K562 (cell line): ENCODE data around the gene GPATCH11. TPM values are rescaled to one million over a fixed set of nuclear protein-coding genes. Genes with fewer than 3 reads are reported as not detected.

Experiments used
- AFF4 ChIP-seq: sonication (generic); formaldehyde crosslinking; IDR thresholded peaks from 2 replicates; pipeline ENCODE4 v1.8.0; 2023; ENCODE audit warnings: mild to moderate bottlenecking, missing genetic modification reagents
- CHD4 ChIP-seq: fragments of 200-600 bp; sonication (generic); IDR thresholded peaks from 3 replicates; pipeline ENCODE4 v1.6.1; 2012; ENCODE audit warnings: low read depth, mild to moderate bottlenecking, mixed read lengths, low read length, inconsistent platforms; ENCODE audit not compliant: insufficient read depth, insufficient replicate concordance, poor library complexity, severe bottlenecking
- ESRRA ChIP-seq: fragments of 450-650 bp; IDR thresholded peaks from 2 replicates; pipeline ENCODE4 v1.6.1; 2014; ENCODE audit warnings: low read depth, mild to moderate bottlenecking, moderate library complexity, borderline replicate concordance
- HMG20B ChIP-seq: fragments of 250-450 bp; sonication (Bioruptor Pico); IDR thresholded peaks from 2 replicates; pipeline ENCODE4 v1.5.0; 2021; ENCODE audit warnings: mild to moderate bottlenecking
- MBD1 ChIP-seq: fragments of 250-450 bp; sonication (Bioruptor Pico); IDR thresholded peaks from 2 replicates; pipeline ENCODE4 v1.8.0; 2022; ENCODE audit warnings: inconsistent platforms
- PHB2 ChIP-seq: fragments of 450-650 bp; IDR thresholded peaks from 2 replicates; pipeline ENCODE4 v1.6.1; 2017; ENCODE audit warnings: low read depth
- POLR3G ChIP-seq: IDR thresholded peaks from 2 replicates; pipeline ENCODE4 v1.6.1; 2011; ENCODE audit not compliant: insufficient read length, insufficient replicate concordance; ENCODE audit errors: extremely low read depth
- PRMT5 ChIP-seq: sonication (generic); formaldehyde crosslinking; IDR thresholded peaks from 2 replicates; pipeline ENCODE4 v1.5.0; 2020; ENCODE audit warnings: missing genetic modification reagents
- TAF1 ChIP-seq: IDR thresholded peaks from 2 replicates; pipeline ENCODE4 v1.6.1; 2011; ENCODE audit warnings: mild to moderate bottlenecking, low read length, moderate library complexity; ENCODE audit not compliant: insufficient read depth, control insufficient read depth, severe bottlenecking; ENCODE audit errors: extremely low read depth
- TBP ChIP-seq: optimal IDR thresholded peaks from 2 replicates; pipeline ENCODE3; 2011; ENCODE audit warnings: low read depth, low read length, improper control_type of control experiment
- ZFP30 ChIP-seq: fragments of 250-450 bp; sonication (Bioruptor Pico); IDR thresholded peaks from 2 replicates; pipeline ENCODE4 v1.8.0; 2022; ENCODE audit warnings: moderate library complexity, mild to moderate bottlenecking, inconsistent platforms, borderline replicate concordance
- ZMIZ1 ChIP-seq, 2 experiments: fragments of 150-350 bp in 1 of 2; IDR thresholded peaks; 2 replicates each; pipeline ENCODE4 v1.6.1; 2012 to 2016; ENCODE audit warnings: low read depth in 2 of 2, low read length in 2 of 2, mild to moderate bottlenecking in 1 of 2, moderate library complexity in 1 of 2
- ZNF239 ChIP-seq: fragments of 250-450 bp; sonication (Bioruptor Pico); IDR thresholded peaks from 2 replicates; pipeline ENCODE4 v1.4.0; 2020; ENCODE audit warnings: mild to moderate bottlenecking
- ZNF282 ChIP-seq: sonication (generic); formaldehyde crosslinking; IDR thresholded peaks from 2 replicates; pipeline ENCODE4 v1.8.1; 2023; ENCODE audit warnings: missing genetic modification reagents
- ZNF311 ChIP-seq: fragments of 250-450 bp; sonication (Bioruptor Pico); IDR thresholded peaks from 2 replicates; pipeline ENCODE4 v1.4.0; 2020; ENCODE audit warnings: mild to moderate bottlenecking, moderate library complexity
- ZNF354B ChIP-seq: fragments of 250-450 bp; sonication (Bioruptor Pico); IDR thresholded peaks from 2 replicates; pipeline ENCODE4 v1.4.0; 2020
- ZNF408 ChIP-seq: fragments of 250-450 bp; sonication (Bioruptor Pico); IDR thresholded peaks from 2 replicates; pipeline ENCODE4 v1.4.0; 2020; ENCODE audit warnings: low read depth, mild to moderate bottlenecking, moderate library complexity
- ZNF551 ChIP-seq: fragments of 250-450 bp; sonication (Bioruptor Pico); IDR thresholded peaks from 2 replicates; pipeline ENCODE4 v1.5.0; 2021; ENCODE audit warnings: mild to moderate bottlenecking, moderate library complexity
- polyA plus RNA-seq, 8 experiments: library from polyadenylated mRNA; depleted of rRNA in 4 of 8; stranded (reverse) in 5 of 8; unstranded in 3 of 8; fragments of >200 nt; fragmentation: Nextera tagmentation in 2 of 8; fragmentation: Illumina TruSeq in 1 of 8; extraction: Ambion mirVana in 2 of 8; extraction: Trizol in 1 of 8; gene quantifications; 2 replicates each; pipeline versions ENCODE4 v1.2.1 to v1.2.3, GENCODE V29; 2011 to 2014; ENCODE audit warnings: inconsistent platforms in 1 of 8, missing spikeins in 1 of 8
- total RNA-seq, 7 experiments: library from RNA; depleted of rRNA in 6 of 7; stranded (reverse); fragments of >200 nt in 6 of 7; fragmentation: Illumina TruSeq in 2 of 7; extraction: Trizol in 2 of 7; gene quantifications; 2 replicates each; pipeline versions ENCODE4 v1.2.1 to v1.2.3, GENCODE V29; 2011 to 2021; ENCODE audit warnings: low replicate concordance in 1 of 7

The GPATCH11 gene
- total and polyA plus RNA-seq, 9 of the 15 experiments (the other 6 are each of a cell fraction or from before 2014, with no cell fraction given): 7.9 to 23.9 (median 15.2) TPM

GRCh38 chr2:37083873-37084794 is at the start of gene GPATCH11, which contains the start of gene HEATR5B (continued):
- no peak for TF ChIP-seq ZNF239 (CRISPR knock-in tag)
- TF ChIP-seq CHD4: no peak
- no peak for TF ChIP-seq ZMIZ1 (IDR thresholded peaks at IDR 0.05; ENCODE audit: low read depth in 2 of 2, low read length in 2 of 2)
- TF ChIP-seq PRMT5: no peak
- TF ChIP-seq MBD1 (CRISPR knock-in tag): no peak
- no peak for TF ChIP-seq ZNF408 (CRISPR knock-in tag)
- TF ChIP-seq ESRRA: peak; percentile 42; the same call in 1 of the 2 replicates
- TF ChIP-seq TAF1: peak; percentile 67
- TF ChIP-seq ZNF311 (CRISPR knock-in tag): no peak
- no peak for TF ChIP-seq HMG20B
- no peak for TF ChIP-seq ZFP30 (CRISPR knock-in tag)
- TF ChIP-seq ZNF551 (CRISPR knock-in tag): no peak
- TF ChIP-seq PHB2: no peak
- TF ChIP-seq AFF4 (CRISPR knock-in tag): no peak
- no peak for TF ChIP-seq POLR3G
- TF ChIP-seq ZNF282 (CRISPR knock-in tag): no peak
- TF ChIP-seq ZNF354B: no peak
- no peak for TF ChIP-seq TBP
